ENCODE data around the gene PRUNE2. TPM values are rescaled to one million over a fixed set of nuclear protein-coding genes. Genes with fewer than 3 reads are reported as not detected.

Gene PRUNE2
- total and polyA plus RNA-seq, 9 donors: 2.5 to 45.8 (median 13.7) TPM

- WGBS, 3 donors: 71 to 79% (median 75%) methylated on average over 5 of the region's 5 CpGs
- TF ChIP-seq, protein P1, sequence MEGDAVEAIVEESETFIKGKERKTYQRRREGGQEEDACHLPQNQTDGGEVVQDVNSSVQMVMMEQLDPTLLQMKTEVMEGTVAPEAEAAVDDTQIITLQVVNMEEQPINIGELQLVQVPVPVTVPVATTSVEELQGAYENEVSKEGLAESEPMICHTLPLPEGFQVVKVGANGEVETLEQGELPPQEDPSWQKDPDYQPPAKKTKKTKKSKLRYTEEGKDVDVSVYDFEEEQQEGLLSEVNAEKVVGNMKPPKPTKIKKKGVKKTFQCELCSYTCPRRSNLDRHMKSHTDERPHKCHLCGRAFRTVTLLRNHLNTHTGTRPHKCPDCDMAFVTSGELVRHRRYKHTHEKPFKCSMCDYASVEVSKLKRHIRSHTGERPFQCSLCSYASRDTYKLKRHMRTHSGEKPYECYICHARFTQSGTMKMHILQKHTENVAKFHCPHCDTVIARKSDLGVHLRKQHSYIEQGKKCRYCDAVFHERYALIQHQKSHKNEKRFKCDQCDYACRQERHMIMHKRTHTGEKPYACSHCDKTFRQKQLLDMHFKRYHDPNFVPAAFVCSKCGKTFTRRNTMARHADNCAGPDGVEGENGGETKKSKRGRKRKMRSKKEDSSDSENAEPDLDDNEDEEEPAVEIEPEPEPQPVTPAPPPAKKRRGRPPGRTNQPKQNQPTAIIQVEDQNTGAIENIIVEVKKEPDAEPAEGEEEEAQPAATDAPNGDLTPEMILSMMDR (IDR thresholded peaks at IDR 0.05): no peak
- TF ChIP-seq EP300 (IDR thresholded peaks at IDR 0.05): no peak
- no peak for TF ChIP-seq POLR2A (IDR thresholded peaks at IDR 0.05)
- H3K4me3 ChIP-seq: no peak overlapping the region
- H3K27me3 ChIP-seq: no peaks in the 10 kb centered on the region
- no peak for DNase-seq
- no peak overlapping the region for H3K27ac ChIP-seq
- H3K36me3 ChIP-seq: no peaks in the 10 kb centered on the region
- intact Hi-C loops (cut with DNase I): no loop called here
- no peaks in the 10 kb centered on the region for H3K4me1 ChIP-seq (ENCODE audit: insufficient read depth)
- H3K9me3 ChIP-seq: no peaks in the 10 kb centered on the region
These were observed 11.7 kb downstream of the PRUNE2 start for GRCh38 chr9:76894198-76894597.

GRCh38 chr9:76893395-76893932 is 12.4 kb downstream of the PRUNE2 start:
- no peaks in the 10 kb centered on the region for H3K4me1 ChIP-seq (ENCODE audit: insufficient read depth)
- H3K27me3 ChIP-seq: no peaks in the 10 kb centered on the region
- no peaks in the 10 kb centered on the region for H3K36me3 ChIP-seq
- no peak overlapping the region for H3K27ac ChIP-seq
- WGBS, 3 donors: 69 to 77% (median 76%) methylated on average over 4 of the region's 4 CpGs
- no peak overlapping the region for H3K4me3 ChIP-seq
- H3K9me3 ChIP-seq: no peaks in the 10 kb centered on the region
- DNase-seq: no peak
- intact Hi-C loops (cut with DNase I): no loop called here
- TF ChIP-seq, protein P1 (IDR thresholded peaks at IDR 0.05): no peak
- TF ChIP-seq EP300 (IDR thresholded peaks at IDR 0.05): no peak
- TF ChIP-seq POLR2A (IDR thresholded peaks at IDR 0.05): no peak

DNA sequence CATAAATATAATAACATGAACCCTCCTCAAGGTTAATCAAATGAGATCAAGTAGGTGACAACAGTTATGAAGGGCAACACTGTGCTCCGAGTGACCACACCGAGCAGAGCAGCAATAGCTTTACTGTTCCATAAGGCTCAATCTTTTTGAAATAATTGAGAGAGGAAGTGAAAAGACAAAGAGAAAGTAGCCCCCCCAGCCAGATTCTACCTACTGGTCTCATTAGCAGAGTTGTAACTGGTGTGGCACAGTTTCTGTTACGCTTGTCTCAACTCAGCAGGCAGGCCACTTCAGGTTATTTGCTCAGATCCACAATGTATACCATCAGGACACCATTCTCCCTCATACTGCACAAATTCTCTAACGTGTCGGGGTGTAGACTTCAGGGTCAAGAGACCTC is 14.0 kb downstream of the PRUNE2 start:
- no peak for TF ChIP-seq EP300 (IDR thresholded peaks at IDR 0.05)
- TF ChIP-seq, protein P1 (IDR thresholded peaks at IDR 0.05): no peak
- TF ChIP-seq POLR2A (IDR thresholded peaks at IDR 0.05): no peak
- intact Hi-C loops (cut with DNase I): no loop called here
- no peaks in the 10 kb centered on the region for H3K36me3 ChIP-seq
- WGBS, 3 donors: 77 to 83% (median 82%) methylated on average over 5 of the region's 5 CpGs
- no peaks in the 10 kb centered on the region for H3K27me3 ChIP-seq
- no peak for DNase-seq
- H3K4me1 ChIP-seq (ENCODE audit: insufficient read depth): no peaks in the 10 kb centered on the region
- no peak overlapping the region for H3K4me3 ChIP-seq
- H3K27ac ChIP-seq: no peak overlapping the region
- H3K9me3 ChIP-seq: no peaks in the 10 kb centered on the region

DNA sequence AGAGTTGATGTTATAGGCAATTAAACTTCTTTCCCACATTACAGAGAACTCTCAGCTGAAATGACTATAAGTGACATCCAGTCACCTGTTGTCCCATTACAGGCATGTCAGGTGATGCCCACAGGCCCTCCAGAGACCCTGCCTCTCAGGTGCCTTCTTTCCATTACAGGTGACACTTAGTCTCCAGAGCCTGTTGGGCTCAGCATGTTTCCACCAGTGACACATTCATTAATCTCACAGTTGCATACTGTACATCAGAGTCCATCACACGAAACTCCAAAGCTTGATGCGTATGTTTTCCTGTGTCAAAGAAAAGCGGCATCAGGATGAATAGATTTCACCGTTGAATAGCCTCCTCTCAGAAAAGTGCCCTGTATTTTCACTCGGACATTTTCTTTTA is 14.6 kb downstream of the PRUNE2 start:
- H3K27me3 ChIP-seq: no peaks in the 10 kb centered on the region
- DNase-seq: no peak
- H3K27ac ChIP-seq: no peak overlapping the region
- no peak for TF ChIP-seq POLR2A (IDR thresholded peaks at IDR 0.05)
- intact Hi-C loops (cut with DNase I): no loop called here
- WGBS, 3 donors: 87 to 90% (median 88%) methylated on average over 5 of the region's 5 CpGs
- H3K9me3 ChIP-seq: no peaks in the 10 kb centered on the region
- H3K36me3 ChIP-seq: no peaks in the 10 kb centered on the region
- H3K4me1 ChIP-seq (ENCODE audit: insufficient read depth): no peaks in the 10 kb centered on the region
- no peak overlapping the region for H3K4me3 ChIP-seq

DNA sequence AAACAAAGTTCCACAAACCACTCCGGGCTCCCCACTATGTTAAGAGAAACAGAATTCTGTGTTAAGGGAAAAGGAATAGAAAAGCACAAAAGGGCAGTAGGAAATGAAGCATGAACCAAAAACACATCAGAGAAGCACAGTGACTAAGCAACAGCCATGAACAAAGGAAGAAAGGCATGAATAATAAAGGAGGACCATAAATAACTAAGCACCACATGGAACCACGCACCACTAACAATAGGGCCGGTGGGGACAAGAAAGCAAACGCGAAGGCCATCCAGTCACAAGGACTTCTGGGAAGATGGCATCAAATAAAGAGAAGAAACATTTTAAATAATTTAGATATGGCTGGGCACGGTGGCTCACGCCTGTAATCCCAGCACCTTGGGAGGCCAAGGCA is 18.0 kb downstream of the PRUNE2 start:
- Histone ChIP-seq H3K9me3 (no peaks in the 10 kb centered on the region), H3K27me3 (no peaks in the 10 kb centered on the region), H3K27ac (no peak overlapping the region), H3K4me3 (no peak overlapping the region), H3K4me1 (ENCODE audit: insufficient read depth) (no peaks in the 10 kb centered on the region), H3K36me3 (no peaks in the 10 kb centered on the region)
- intact Hi-C loops (cut with DNase I): no loop called here
- no peak for DNase-seq
- 78 to 90% (median 85%) methylated on average over 7 of the region's 7 CpGs for WGBS, 3 donors
- no peak for TF ChIP-seq EP300 (IDR thresholded peaks at IDR 0.05)
- no peak for TF ChIP-seq POLR2A (IDR thresholded peaks at IDR 0.05)
